Sigmoid colon (tissue), 7 donors: ENCODE results near the gene SMAD5. TPM values are rescaled to one million over a fixed set of nuclear protein-coding genes. Genes with fewer than 3 reads are reported as not detected.

Source experiments
- DNase-seq: peaks from one replicate; pipeline ENCODE4 v3.0.0-alpha.2; 2019
- H3K27ac ChIP-seq, 4 donors: fragments of 200-600 bp; sonication (generic); one replicate each; pipeline ENCODE4 v1.5.1; 2016 to 2019; ENCODE audit warnings: mild to moderate bottlenecking in 1 of 4
- H3K27me3 ChIP-seq, 3 donors: fragments of 200-600 bp; sonication (generic); one replicate each; pipeline ENCODE4 v1.5.1; 2019; ENCODE audit warnings: mild to moderate bottlenecking in 1 of 3
- H3K36me3 ChIP-seq, 4 donors: fragments of 200-600 bp; sonication (generic); one replicate each; pipeline ENCODE4 v1.5.1; 2016 to 2019
- H3K4me1 ChIP-seq, 4 donors: fragments of 200-600 bp; sonication (generic); one replicate each; pipeline ENCODE4 v1.5.1; 2017 to 2019
- H3K4me3 ChIP-seq, 4 donors: fragments of 200-600 bp; sonication (generic); one replicate each; pipeline ENCODE4 v1.5.1; 2017 to 2019; ENCODE audit warnings: mild to moderate bottlenecking in 2 of 4, moderate library complexity in 1 of 4
- H3K9me3 ChIP-seq, 4 donors: fragments of 200-600 bp in 3 of 4; sonication (generic) in 3 of 4; one replicate each; pipeline versions ENCODE4 v1.5.1 to v1.6.1; 2013 to 2019
- EP300 ChIP-seq, 4 donors: sonication (generic); formaldehyde crosslinking; IDR thresholded peaks; one replicate each; pipeline ENCODE4 v1.6.1; 2017; ENCODE audit warnings: antibody characterized with exemption in 4 of 4
- POLR2A ChIP-seq, 2 donors: fragments of 450-650 bp; IDR thresholded peaks; one replicate each; pipeline ENCODE4 v1.6.1; 2016; ENCODE audit warnings: antibody characterized with exemption in 2 of 2, mild to moderate bottlenecking in 2 of 2, moderate library complexity in 2 of 2
- POLR2AphosphoS5 ChIP-seq, 4 donors: sonication (generic); formaldehyde crosslinking; IDR thresholded peaks; one replicate each; pipeline ENCODE4 v1.6.1; 2017; ENCODE audit warnings: antibody characterized with exemption in 4 of 4
- WGBS, 2 donors: extraction: QIAGEN DNeasy Blood & Tissue Kit; methylation state at CpG; one replicate each; pipeline ENCODE4 v1.1.7; 2013; 5-methylcytosine and 5-hydroxymethylcytosine counted together
- intact Hi-C: fragments of 100-400 bp; cut with DNase I; formaldehyde crosslinking; loops from one replicate; pipeline ENCODE4 v1.15.1; 2023
- polyA plus RNA-seq, 3 donors: library from polyadenylated mRNA; stranded (reverse); fragments of 200-250 nt; gene quantifications; one replicate each; pipeline ENCODE4 v1.2.3, GENCODE V29; 2013
- total RNA-seq, 4 donors: library from RNA; depleted of rRNA; stranded (reverse); fragments of >200 nt; gene quantifications; one replicate each; pipeline ENCODE4 v1.1.0, GENCODE V29; 2016
- TF ChIP-seq, protein P1 (sequence below), 4 experiments: fragments of 450-650 bp in 3 of 4; fragments of 200-600 bp in 1 of 4; IDR thresholded peaks; one replicate each; pipeline ENCODE4 v1.5.1; 2016 to 2019; ENCODE audit warnings: antibody characterized with exemption in 4 of 4, mild to moderate bottlenecking in 3 of 4, moderate library complexity in 2 of 4
- donor health status: healthy with polysubstance abuse.
- donor health status: Bipolar disorder and iron deficiency.
- donor health status: healthy.

Gene SMAD5
- total and polyA plus RNA-seq, 7 donors, result 4.9 to 85.0 (median 47.6) TPM

DNA sequence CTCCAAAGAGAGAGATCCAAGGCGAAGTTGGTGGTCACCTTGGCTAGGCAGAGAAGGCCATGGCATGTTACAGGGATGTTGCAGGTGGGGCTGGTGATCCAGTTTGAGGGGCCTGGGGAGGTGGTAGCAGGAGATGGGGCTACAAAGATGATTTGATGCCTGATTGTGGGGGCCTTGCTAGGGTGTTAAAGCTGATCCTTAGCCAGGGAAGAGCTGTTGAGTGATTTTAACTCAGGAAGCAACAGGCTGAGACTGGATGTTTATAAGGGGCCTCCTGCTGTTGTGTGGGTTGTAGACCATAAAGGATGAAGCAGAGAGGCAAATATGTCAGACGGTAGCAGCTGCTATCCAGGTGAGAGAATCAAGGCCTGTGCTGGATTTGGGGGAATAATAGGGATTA is 19.0 kb upstream of the SMAD5 start:
- 90 to 94% methylated on average over 2 of the region's 2 CpGs for WGBS, 2 donors
- DNase-seq, result no peak
- no peak overlapping the region for H3K4me3 ChIP-seq

DNA sequence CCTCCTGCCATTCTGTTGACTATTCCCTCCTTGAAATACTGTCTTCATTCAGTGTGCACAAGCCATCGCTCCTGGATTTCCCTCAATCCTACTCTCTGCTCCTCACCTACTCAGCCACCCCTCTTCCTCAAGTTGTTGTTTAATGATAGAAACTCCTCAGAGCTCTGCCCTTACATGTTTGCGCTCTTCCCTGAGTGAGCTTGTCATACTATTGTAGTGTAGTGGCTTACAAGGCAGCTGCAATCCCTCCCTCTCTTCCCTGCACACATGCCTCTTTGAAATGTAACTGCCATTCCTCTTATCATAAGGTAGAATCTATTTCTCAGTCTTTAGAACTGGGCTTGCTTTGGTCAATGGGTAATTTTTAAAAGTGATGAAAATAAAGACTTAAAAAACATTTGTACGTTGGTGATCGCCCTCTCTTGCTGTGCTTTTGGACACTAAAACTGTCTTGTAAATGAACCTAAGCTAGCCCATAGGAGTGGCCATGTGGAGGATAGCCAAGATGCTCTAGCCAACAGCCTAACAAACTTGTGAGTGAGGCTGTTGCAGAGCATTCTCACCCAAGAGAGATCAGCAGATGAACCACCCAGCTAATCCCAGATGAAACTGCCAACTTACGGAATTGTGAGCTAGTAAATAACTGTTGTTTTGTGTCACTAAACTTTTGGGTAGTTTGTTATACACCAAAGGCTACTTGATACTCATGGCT is 18.1 kb upstream of the SMAD5 start:
- H3K27me3 ChIP-seq, result no peaks in the 10 kb centered on the region
- no peak for DNase-seq
- TF ChIP-seq, protein P1, sequence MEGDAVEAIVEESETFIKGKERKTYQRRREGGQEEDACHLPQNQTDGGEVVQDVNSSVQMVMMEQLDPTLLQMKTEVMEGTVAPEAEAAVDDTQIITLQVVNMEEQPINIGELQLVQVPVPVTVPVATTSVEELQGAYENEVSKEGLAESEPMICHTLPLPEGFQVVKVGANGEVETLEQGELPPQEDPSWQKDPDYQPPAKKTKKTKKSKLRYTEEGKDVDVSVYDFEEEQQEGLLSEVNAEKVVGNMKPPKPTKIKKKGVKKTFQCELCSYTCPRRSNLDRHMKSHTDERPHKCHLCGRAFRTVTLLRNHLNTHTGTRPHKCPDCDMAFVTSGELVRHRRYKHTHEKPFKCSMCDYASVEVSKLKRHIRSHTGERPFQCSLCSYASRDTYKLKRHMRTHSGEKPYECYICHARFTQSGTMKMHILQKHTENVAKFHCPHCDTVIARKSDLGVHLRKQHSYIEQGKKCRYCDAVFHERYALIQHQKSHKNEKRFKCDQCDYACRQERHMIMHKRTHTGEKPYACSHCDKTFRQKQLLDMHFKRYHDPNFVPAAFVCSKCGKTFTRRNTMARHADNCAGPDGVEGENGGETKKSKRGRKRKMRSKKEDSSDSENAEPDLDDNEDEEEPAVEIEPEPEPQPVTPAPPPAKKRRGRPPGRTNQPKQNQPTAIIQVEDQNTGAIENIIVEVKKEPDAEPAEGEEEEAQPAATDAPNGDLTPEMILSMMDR (IDR thresholded peaks at IDR 0.05), result no peak
- TF ChIP-seq EP300 (IDR thresholded peaks at IDR 0.05) (no peak), POLR2AphosphoS5 (IDR thresholded peaks at IDR 0.05) (no peak), POLR2A (IDR thresholded peaks at IDR 0.05) (no peak)
- H3K27ac ChIP-seq, result no peak overlapping the region
- no peak overlapping the region for H3K4me3 ChIP-seq
- H3K36me3 ChIP-seq, result no peaks in the 10 kb centered on the region
- H3K4me1 ChIP-seq, result no peaks in the 10 kb centered on the region
- no peaks in the 10 kb centered on the region for H3K9me3 ChIP-seq
- 92 to 93% methylated on average over 5 of the region's 5 CpGs for WGBS, 2 donors
- intact Hi-C loops, result no loop called here

More for the DNA sequence above, 19.0 kb upstream of the SMAD5 start:
- H3K27me3 ChIP-seq, result no peaks in the 10 kb centered on the region
- TF ChIP-seq, protein P1 (IDR thresholded peaks at IDR 0.05), result no peak
- H3K9me3 ChIP-seq, result no peaks in the 10 kb centered on the region
- intact Hi-C loops, result no loop called here
- H3K36me3 ChIP-seq, result no peaks in the 10 kb centered on the region
- H3K4me1 ChIP-seq, result no peaks in the 10 kb centered on the region
- H3K27ac ChIP-seq, result no peak overlapping the region

DNA sequence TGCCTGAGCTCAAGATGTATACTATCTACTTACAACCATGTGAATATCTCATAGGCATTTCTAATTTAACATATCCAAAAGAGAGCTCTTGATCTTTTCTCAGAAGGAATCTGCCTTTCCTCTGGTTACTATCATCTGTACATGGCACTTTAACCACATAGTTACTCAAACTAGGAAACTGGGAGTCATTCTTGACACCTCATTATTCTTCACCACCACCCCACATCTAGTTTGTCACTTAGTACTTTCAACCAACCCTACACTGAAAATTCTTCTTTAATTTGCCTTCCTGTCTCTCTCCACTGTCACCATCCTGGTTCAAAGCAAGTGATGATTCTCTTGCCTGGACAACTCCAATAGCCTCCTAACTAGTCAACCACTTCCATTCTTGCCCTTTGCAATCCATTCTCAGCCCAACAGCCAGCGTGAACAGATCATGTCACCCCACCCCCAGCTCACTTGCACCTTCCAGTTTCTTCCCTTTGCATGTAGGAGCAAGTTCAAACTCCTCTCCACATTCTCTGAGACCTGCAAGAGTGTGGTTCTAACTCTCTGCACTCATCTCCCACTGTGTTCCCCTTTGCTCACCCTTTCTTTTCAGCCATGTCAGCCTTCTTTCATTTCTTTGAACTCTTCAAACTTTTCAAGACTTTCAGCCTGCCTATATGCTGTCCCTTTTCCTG is 17.3 kb upstream of the SMAD5 start:
- H3K4me3 ChIP-seq, result no peak overlapping the region
- no peak for DNase-seq
- H3K9me3 ChIP-seq, result no peaks in the 10 kb centered on the region
- H3K27me3 ChIP-seq, result no peaks in the 10 kb centered on the region
- intact Hi-C loops, result no loop called here
- no peaks in the 10 kb centered on the region for H3K4me1 ChIP-seq
- TF ChIP-seq EP300 (IDR thresholded peaks at IDR 0.05), result no peak
- TF ChIP-seq POLR2A (IDR thresholded peaks at IDR 0.05), result no peak
- TF ChIP-seq, protein P1 (IDR thresholded peaks at IDR 0.05), result no peak
- no peak for TF ChIP-seq POLR2AphosphoS5 (IDR thresholded peaks at IDR 0.05)
- WGBS, 2 donors, result 88 to 90% methylated on average over 1 of the region's 1 CpG
- H3K36me3 ChIP-seq, result no peaks in the 10 kb centered on the region
- no peak overlapping the region for H3K27ac ChIP-seq

DNA sequence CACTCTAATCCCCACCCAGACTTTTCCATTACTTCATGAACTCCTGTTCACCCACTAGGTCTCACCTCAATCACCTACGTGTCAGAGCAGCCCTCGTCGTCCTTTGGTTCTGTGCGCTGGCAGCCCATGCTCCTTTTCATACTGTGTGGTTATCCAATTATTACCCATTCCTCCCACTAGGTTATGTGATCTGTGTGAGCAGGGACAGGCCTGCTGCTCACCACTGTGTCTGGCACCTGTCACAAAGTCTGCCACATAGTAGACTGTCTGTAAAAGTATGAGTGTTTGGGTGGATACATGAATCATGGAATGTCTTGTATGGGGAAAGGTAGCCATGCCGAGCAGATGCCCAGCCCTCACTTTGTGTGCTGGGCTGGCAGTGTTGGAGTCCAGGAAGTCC is 12.1 kb upstream of the SMAD5 start:
- no peaks in the 10 kb centered on the region for H3K9me3 ChIP-seq
- intact Hi-C loops, result no loop called here
- TF ChIP-seq POLR2AphosphoS5 (IDR thresholded peaks at IDR 0.05) (no peak), EP300 (IDR thresholded peaks at IDR 0.05) (no peak), POLR2A (IDR thresholded peaks at IDR 0.05) (no peak)
- TF ChIP-seq, protein P1 (IDR thresholded peaks at IDR 0.05), result no peak
- no peak for DNase-seq
- H3K4me1 ChIP-seq, result no peaks in the 10 kb centered on the region
- H3K27ac ChIP-seq, result no peak overlapping the region
- WGBS, 2 donors, result 96 to 97% methylated on average over 5 of the region's 5 CpGs
- no peaks in the 10 kb centered on the region for H3K36me3 ChIP-seq
- no peaks in the 10 kb centered on the region for H3K27me3 ChIP-seq
- no peak overlapping the region for H3K4me3 ChIP-seq
